Lower lobe of right lung (tissue), 2 donors: ENCODE data around the gene ARID3A. TPM values are rescaled to one million over a fixed set of nuclear protein-coding genes. Genes with fewer than 3 reads are reported as not detected.

ENCODE experiments used
- ATAC-seq, 2 donors: fragments of 200-7000 bp; cut with Tn5 transposase; one replicate each; pipeline ENCODE4 v1.9.1; 2020 to 2022; ENCODE audit warnings: mild to moderate bottlenecking in 2 of 2, moderate library complexity in 2 of 2
- DNase-seq: peaks from one replicate; pipeline ENCODE4 v3.0.0-alpha.2; 2020
- H3K27ac ChIP-seq: fragments of 200-600 bp; one replicate; pipeline ENCODE4 v1.8.0; 2022
- H3K27me3 ChIP-seq: fragments of 200-600 bp; one replicate; pipeline ENCODE4 v1.8.0; 2022; ENCODE audit warnings: low read depth
- H3K36me3 ChIP-seq: fragments of 200-600 bp; one replicate; pipeline ENCODE4 v1.8.0; 2022; ENCODE audit warnings: mild to moderate bottlenecking
- H3K4me1 ChIP-seq: fragments of 200-600 bp; one replicate; pipeline ENCODE4 v1.8.0; 2022
- H3K4me3 ChIP-seq: fragments of 200-600 bp; one replicate; pipeline ENCODE4 v1.8.0; 2022; ENCODE audit warnings: mild to moderate bottlenecking
- H3K9me3 ChIP-seq: fragments of 200-600 bp; one replicate; pipeline ENCODE4 v1.8.0; 2022
- intact Hi-C: fragments of 100-400 bp; cut with DNase I; formaldehyde crosslinking; loops from one replicate; pipeline ENCODE4 v1.11.0; 2022
- total RNA-seq: library from RNA; stranded (reverse); fragmentation: NEBNext Ultra II Directional; extraction: Animal tissue kit (Norgen Biotek cat#: 25700); gene quantifications from one replicate; pipeline ENCODE4 v1.2.1, GENCODE V29; 2021
- TF ChIP-seq, protein P1 (sequence below): fragments of 200-600 bp; IDR thresholded peaks from one replicate; pipeline ENCODE4 v1.8.0; 2022; ENCODE audit warnings: antibody characterized with exemption, mild to moderate bottlenecking
- donor health status: DM: no; HTN: yes; CAD: no; lungs with severe emphysema.

ARID3A gene
- total RNA-seq, 1 donor from 2014 or later = 16.9 TPM

DNA sequence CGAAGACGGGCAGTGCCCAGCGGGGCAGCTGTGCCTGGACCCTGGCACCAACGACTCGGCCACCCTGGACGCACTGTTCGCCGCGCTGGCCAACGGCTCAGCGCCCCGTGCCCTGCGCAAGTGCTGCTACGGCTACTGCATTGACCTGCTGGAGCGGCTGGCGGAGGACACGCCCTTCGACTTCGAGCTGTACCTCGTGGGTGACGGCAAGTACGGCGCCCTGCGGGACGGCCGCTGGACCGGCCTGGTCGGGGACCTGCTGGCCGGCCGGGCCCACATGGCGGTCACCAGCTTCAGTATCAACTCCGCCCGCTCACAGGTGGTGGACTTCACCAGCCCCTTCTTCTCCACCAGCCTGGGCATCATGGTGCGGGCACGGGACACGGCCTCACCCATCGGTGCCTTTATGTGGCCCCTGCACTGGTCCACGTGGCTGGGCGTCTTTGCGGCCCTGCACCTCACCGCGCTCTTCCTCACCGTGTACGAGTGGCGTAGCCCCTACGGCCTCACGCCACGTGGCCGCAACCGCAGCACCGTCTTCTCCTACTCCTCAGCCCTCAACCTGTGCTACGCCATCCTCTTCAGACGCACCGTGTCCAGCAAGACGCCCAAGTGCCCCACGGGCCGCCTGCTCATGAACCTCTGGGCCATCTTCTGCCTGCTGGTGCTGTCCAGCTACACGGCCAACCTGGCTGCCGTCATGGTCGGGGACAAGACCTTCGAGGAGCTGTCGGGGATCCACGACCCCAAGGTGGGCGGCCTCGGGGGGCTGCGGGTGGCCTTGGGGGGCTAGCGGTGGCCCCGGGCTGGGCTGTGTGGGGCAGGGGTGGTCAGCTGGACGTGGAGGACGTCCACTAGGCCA is 79.2 kb downstream of the ARID3A start:
- no peak overlapping the region for H3K4me3 ChIP-seq
- DNase-seq = no peak
- intact Hi-C loops = no loop called here
- TF ChIP-seq, protein P1, sequence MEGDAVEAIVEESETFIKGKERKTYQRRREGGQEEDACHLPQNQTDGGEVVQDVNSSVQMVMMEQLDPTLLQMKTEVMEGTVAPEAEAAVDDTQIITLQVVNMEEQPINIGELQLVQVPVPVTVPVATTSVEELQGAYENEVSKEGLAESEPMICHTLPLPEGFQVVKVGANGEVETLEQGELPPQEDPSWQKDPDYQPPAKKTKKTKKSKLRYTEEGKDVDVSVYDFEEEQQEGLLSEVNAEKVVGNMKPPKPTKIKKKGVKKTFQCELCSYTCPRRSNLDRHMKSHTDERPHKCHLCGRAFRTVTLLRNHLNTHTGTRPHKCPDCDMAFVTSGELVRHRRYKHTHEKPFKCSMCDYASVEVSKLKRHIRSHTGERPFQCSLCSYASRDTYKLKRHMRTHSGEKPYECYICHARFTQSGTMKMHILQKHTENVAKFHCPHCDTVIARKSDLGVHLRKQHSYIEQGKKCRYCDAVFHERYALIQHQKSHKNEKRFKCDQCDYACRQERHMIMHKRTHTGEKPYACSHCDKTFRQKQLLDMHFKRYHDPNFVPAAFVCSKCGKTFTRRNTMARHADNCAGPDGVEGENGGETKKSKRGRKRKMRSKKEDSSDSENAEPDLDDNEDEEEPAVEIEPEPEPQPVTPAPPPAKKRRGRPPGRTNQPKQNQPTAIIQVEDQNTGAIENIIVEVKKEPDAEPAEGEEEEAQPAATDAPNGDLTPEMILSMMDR = no peak
- H3K27me3 ChIP-seq = peaks cover 31% of the 10 kb centered on the region
- H3K27ac ChIP-seq = no peak overlapping the region
- H3K9me3 ChIP-seq = no peaks in the 10 kb centered on the region
- no peak for ATAC-seq
- H3K36me3 ChIP-seq = peaks cover 7% of the 10 kb centered on the region
- H3K4me1 ChIP-seq = peaks cover 18% of the 10 kb centered on the region

DNA sequence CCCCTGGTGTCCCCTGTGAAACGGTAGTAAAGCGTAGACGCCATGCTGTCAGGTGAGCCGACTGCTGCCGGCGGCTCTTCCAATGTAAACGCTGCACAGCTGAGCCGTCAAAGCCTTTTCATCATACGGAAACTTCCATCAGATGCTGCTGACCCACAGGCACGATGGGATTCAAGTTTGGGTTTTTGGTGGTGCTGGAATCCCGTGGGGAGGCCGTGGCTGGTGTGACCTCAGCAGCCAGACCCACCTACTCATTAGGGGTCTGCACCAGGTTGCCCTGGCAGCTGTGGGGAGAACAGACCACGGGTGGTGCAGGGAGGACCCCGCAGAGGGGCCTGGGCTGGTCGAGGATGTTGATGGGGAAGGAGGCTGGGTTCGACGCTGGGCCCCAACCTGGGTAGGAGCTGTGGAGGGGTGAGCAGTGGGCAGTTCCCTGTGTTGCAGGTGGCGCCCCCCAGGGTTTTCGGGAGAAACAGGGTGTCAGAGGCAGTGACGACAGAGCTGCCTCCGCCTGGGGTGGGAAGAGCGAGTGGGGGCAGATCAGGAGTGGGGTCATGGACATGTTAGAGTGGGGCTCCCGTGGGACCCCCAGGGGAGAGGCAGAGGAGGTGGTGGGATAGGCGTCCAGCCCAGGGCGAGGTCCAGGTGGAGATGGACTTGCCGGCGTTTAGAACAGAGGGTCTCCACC is 81.0 kb downstream of the ARID3A start:
- Histone ChIP-seq H3K27me3 (peaks cover 15% of the 10 kb centered on the region), H3K4me3 (no peak overlapping the region), H3K4me1 (peaks cover 8% of the 10 kb centered on the region), H3K27ac (no peak overlapping the region), H3K36me3 (peaks cover 25% of the 10 kb centered on the region), H3K9me3 (no peaks in the 10 kb centered on the region)
- ATAC-seq (no peak), DNase-seq (no peak)
- TF ChIP-seq, protein P1 = no peak
- intact Hi-C loops = no loop called here

DNA sequence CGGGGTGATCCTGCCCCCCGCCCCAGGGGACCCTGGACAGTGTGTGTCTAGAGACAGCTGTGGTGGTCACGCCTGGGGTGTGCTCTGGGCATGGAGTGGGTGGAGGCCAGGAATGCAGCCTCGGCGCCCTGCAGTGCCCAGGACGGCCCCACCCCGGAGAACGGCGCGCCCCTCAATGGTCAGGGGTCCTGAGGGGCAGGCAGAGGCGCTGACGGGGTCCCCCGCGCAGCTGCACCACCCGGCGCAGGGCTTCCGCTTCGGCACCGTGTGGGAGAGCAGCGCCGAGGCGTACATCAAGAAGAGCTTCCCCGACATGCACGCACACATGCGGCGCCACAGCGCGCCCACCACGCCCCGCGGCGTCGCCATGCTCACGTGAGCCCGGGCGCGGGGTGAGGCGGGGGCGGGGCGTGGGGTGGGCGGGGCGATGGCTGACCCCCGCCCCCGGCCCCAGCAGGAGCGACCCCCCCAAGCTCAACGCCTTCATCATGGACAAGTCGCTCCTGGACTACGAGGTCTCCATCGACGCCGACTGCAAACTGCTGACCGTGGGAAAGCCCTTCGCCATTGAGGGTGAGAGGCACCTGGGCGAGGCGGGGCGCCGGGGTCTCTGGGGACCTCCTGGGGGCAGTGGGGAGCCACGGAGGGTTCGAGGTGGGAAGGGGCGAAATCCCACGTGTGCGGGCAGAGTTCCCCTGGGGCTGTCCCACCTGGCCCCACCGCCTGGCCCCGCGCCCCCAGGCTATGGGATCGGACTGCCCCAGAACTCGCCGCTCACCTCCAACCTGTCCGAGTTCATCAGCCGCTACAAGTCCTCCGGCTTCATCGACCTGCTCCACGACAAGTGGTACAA is 81.8 kb downstream of the ARID3A start:
- peaks cover 8% of the 10 kb centered on the region for H3K27me3 ChIP-seq
- no peak overlapping the region for H3K27ac ChIP-seq
- TF ChIP-seq, protein P1 = no peak
- H3K36me3 ChIP-seq = peaks cover 33% of the 10 kb centered on the region
- H3K4me1 ChIP-seq = peaks cover 7% of the 10 kb centered on the region
- DNase-seq (no peak), ATAC-seq (no peak)
- H3K4me3 ChIP-seq = no peak overlapping the region
- no peaks in the 10 kb centered on the region for H3K9me3 ChIP-seq
- intact Hi-C loops = no loop called here

DNA sequence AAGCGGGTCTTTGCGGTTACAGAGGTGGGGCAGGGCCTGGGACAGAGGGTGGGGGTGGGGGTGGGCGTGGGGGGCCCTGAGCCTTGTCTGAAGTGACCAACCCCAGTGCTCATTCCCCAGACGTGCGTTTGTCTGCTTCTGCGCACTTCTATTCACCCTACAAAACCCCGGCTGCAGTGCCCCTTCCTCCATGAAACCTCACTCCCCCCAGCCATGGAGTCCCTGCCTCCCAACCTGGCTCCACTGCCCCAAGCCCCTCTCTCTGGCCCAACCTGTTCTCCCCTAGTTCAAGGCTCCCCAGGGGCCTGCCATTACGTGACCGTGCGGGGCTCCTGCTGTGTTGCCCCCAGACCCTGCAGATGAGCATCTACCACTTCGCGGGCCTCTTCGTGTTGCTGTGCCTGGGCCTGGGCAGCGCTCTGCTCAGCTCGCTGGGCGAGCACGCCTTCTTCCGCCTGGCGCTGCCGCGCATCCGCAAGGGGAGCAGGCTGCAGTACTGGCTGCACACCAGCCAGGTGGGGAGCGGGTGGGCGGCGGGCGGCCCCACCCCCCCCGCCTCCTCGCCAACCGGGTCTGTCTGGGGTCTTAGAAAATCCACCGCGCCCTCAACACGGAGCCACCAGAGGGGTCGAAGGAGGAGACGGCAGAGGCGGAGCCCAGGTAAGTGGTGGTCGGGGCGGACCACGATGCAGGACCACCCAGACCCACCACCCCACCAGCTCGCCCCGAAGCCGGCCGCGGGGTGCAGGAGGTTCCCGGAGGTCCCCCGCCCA is 82.6 kb downstream of the ARID3A start:
- no peaks in the 10 kb centered on the region for H3K9me3 ChIP-seq
- H3K36me3 ChIP-seq = peaks cover 41% of the 10 kb centered on the region
- H3K4me3 ChIP-seq = peak overlapping the region; percentile 11
- H3K4me1 ChIP-seq = peaks cover 7% of the 10 kb centered on the region
- TF ChIP-seq, protein P1 = no peak
- H3K27ac ChIP-seq = peak overlapping the region; percentile 46
- DNase-seq (no peak), ATAC-seq (no peak)
- intact Hi-C loops = no loop called here
- peaks cover 3% of the 10 kb centered on the region for H3K27me3 ChIP-seq
